Ammon's horn (tissue), 1 donor: ENCODE data around the gene UIMC1.
"Not testable (repeated sequence)": the region's sequence is repeated elsewhere in the genome, so short reads cannot be mapped to it uniquely, and the experiment has no call there.

ENCODE experiments used
- DNase-seq: peaks from one replicate; pipeline ENCODE4 v3.0.0-alpha.2; 2016; ENCODE audit warnings: low spot score

Gene UIMC1

DNA sequence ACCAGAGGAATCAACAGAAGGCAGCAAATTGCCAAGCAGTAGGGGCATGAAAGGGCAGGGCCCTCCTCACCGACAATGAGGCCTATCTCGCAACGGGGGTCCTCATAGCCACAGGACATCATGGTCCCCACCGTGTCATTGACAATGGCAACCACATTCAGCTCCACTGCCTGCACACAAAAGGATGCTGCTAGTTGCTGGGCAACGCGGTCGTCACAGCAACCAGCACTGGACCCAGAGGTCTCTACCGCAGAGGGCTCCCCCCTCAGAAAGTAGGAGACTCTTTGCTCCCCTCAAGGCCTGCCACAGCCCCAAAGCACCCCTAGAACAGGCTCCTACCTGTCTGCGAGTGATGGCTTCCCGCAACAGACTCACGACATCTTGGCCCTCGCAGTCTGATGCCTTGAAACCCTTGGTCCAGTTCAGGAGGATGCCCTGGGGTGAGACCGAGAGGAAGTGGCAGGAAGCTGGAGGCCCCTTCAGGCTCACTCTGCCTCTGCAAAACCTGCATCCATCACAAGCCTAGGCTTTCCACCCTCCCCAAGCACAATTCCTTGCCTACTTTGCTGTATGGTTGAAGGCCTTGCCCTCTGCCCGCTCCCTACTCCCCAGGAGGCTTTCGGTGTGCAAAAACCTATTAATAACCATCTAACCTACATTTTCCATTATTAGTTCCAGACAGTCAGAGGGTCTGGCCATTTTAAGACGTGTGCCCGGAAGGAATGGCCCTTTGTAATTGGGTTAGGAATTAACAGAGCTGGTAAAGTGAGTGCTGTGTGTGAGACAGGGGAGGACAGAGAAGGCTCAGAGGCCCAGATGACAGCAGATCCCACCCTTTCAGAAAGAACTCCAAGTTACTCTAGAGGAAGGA lies 122.6 kb downstream of the UIMC1 start:
- DNase-seq = no peak

- DNase-seq = no peak
Measured at GRCh38 chr5:176882567-176882903, 124.0 kb downstream of the UIMC1 start.

DNA sequence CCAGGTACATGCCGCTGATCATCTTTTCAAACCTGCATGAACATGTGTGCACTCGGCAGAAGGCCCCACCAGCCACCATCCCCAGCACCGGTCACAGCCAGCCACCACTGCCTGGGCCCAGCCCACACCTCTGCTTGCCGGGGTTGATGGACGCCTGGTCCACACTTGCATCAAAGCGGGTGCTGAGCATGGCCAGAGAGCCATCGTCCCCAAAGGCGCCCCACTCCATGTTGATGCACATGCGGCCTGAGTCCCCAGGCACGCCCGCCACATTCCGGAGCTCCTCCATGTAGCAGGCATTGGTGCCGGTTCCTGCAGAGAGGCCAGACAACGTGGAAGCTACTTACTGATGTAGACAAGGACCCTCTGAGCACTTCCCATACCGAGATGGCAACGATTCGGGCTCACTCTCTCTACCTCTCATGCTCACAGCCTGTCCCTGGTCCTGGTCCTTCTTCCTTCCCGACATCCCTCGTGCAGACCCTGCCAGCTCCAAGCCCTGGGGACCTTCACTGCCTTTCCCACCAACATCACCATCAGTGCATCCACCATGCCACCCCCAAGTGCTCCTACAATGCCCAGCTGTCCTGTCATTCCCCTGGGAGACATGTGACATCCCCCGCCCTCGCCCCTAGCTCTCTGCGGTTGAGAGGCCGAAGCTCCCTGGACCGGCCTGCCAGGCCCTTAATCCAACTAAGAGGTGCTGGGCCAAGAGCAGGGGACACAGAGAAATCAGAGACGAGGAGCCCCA lies 124.6 kb downstream of the UIMC1 start:
- DNase-seq = no peak

DNA sequence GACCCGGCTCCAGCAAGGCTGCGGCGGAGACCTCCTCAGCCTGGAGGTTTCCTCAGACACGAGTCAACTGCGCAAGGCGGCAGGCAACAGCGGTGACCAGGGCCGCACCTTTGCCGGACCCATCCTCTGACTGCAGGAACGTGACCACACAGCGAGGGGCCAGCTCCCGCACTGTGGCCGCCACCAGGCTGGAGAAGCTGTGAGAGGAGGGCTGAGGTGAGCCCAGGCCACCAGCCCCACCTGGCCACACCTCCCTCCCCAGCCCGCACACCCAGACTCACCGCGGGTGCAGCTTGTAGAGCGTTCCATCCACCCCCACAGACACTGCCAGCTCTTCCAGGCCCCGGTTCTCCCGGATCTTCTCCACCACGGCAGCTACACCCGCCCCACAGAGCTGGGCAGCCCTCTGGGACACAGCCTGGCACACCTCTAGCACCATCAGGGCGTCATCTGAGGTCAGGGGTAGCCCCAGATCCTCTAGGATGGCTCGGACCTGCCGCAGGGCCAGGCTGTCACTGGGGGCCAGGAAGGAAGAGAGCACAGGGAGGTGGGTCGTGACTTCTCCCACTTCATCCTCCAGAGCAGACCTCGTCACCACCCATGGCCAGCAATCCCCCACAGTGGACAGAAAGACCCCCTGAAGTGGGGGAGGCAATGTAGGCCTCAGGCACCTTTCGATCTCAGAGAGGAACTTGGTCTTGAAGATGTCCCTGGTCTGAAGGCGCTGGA lies 125.4 kb downstream of the UIMC1 start:
- DNase-seq = no peak

DNA sequence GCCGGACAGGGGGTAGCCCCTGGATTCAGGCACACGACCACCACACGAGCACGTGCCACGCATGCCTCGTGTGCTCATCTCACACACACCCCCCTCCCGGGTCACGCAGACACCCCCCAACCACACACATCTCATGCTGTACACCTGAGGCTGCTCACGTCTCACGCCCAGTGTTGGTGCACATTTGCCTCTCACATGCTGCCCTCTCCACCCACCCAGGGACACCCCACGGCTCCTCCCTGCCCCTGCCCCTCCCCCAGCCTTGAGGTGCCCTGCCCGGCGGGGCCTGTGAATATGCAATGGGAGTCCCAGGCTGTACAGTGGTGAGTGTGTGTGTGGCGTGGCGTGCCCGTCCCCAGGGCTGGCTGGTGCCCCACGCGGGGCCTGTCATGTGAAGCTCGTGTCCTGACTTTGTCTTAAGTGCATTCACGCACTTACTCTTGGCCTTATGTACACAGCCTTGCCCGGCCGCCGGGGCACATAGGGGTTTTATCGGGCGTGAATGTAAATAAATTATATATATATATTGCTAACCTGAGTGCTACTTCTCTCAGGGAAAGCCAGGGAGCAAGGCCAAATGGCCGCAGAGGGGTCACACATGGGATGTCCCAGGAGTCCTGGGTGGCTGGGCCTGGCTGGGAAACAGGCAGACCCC lies 126.1 kb downstream of the UIMC1 start:
- DNase-seq = no peak

DNA sequence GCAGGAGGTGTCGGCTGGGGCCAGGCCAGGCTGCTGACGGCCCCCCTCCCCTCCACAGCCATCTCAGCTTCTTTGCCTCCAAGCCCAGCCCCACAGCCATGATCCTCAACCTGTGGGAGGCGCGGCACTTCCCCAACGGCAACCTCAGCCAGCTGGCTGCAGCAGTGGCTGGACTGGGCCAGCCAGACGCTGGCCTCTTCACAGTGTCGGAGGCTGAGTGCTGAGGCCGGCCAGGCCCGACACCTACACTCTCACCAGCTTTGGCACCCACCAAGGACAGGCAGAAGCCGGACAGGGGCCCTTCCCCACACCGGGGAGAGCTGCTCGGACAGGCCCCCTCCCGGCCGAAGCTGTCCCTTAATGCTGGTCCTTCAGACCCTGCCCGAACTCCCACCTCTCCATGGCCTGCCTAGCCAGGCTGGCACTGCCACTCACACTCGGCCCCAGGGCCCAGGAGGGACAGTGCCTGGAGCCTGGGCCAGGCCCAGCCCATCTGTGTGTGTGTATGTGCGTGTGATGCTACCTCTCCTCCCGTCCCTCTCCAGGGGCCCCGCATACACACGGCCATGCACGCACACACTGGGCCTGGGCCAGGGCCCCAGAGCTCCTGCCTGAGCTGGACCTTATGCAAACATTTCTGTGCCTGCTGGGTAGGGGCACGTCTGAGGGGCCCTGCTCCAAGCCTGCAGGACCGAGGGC lies 126.8 kb downstream of the UIMC1 start:
- no peak for DNase-seq

DNA sequence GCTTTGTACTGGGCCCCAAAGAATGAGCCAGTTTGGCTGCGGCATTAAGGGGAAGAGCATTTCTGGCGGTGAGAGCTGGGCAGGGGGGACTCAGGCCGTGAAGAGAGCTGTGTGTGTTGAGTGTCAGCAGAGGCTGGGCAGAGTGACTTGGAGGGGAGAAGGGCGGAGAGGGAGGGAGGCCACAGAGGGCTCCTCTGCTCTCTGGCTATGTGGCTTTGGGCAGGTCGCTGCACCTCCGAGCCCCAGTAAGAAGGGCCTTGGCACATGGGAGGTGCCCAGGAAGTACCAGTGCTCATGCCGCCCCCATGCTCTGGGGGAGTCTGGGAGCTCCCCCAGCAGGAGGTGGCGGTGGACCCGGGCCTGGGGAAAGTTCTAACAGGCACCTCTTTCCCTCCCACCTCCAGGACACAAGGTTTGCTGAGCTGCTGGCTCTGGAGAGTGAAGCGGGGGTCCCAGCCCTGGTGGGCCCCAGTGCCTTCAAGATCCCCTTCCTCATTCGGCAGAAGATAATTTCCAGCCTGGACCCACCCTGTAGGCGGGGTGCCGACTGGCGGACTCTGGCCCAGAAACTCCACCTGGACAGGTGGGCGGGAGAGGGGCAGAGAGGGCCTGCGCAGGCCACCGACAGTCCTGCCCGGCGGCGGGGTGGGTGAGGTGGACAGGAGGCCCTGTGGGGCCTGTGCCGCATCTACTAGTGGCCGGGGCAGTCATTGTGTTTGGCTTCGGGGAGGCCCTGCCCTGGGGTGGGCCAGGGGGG lies 127.5 kb downstream of the UIMC1 start:
- no peak for DNase-seq

DNA sequence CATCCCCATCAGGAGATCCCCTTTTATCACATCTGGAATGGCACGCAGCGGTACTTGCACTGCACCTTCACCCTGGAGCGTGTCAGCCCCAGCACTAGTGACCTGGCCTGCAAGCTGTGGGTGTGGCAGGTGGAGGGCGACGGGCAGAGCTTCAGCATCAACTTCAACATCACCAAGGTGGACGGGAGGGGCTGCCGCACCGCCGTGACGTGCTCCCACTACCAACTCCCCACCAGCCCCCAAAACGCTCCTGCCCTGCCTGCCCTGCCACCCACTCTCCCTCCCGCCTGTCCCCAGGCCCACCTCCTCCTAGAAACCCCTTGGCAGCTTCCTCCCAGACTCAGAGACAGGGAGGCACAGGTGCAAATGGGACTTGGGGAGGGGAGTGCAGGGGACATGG lies 128.1 kb downstream of the UIMC1 start:
- DNase-seq = no peak

GRCh38 chr5:176877793-176878331 lies 128.7 kb downstream of the UIMC1 start:
- DNase-seq = no peak

GRCh38 chr5:176876506-176877431 lies 129.8 kb downstream of the UIMC1 start:
- DNase-seq = no peak

DNA sequence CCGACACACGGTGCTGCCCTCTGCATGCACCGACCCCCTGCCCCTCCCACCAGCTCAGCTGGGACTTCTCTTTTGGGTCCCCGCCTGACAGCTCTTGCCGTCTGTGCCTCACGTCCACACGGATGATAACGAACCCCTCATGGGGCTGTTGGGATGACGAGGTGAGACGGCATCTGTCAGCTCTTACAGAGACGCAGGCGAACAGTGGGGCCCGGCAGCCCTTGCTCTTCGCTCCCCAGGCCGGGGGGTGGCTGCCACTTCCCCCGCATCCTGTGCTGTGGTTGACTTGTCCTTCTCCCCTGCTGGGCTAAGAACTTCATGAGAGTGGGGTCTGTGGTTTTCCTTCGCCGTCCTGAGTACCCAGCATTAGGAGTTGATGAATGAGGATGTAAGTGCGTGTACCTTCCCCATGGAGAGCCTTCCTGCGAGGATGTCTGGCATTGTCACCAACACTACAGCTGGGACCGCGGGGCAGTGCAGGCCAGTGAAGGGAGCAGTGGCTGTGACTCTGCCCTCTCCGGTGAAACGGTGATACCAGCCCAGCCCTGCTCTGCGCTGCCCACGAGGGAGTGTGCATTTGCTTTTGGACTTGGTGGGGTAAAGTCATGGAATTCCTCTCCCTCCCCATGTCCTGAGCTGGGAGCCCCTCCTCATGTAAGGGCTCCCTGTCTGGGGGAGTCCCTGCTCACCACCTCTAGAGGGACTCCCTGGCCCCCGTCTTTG lies 130.6 kb downstream of the UIMC1 start:
- no peak for DNase-seq

GRCh38 chr5:176875014-176875550 lies 131.5 kb downstream of the UIMC1 start:
- DNase-seq = no peak

DNA sequence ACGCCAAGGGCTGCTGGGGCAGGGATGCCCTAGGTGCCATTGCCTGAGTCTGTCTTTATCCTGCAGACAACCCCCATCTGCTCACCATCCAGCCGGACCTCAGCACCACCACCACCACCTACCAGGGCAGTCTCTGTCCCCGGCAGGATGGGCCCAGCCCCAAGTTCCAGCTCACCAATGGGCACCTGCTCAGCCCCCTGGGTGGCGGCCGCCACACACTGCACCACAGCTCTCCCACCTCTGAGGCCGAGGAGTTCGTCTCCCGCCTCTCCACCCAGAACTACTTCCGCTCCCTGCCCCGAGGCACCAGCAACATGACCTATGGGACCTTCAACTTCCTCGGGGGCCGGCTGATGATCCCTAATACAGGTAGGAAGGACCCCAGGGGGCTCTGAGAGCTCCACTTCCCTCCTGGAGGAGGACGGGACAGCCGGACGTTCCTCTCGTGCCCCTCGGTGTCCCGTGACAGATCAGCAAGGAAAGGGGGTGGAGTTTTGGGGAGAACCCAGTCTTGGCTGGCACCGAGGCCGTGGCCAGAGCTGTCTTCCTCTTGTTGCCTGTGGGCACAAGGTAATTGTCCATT lies 132.3 kb downstream of the UIMC1 start:
- DNase-seq = no peak

GRCh38 chr5:176873541-176874172 lies 132.9 kb downstream of the UIMC1 start:
- DNase-seq = no peak

DNA sequence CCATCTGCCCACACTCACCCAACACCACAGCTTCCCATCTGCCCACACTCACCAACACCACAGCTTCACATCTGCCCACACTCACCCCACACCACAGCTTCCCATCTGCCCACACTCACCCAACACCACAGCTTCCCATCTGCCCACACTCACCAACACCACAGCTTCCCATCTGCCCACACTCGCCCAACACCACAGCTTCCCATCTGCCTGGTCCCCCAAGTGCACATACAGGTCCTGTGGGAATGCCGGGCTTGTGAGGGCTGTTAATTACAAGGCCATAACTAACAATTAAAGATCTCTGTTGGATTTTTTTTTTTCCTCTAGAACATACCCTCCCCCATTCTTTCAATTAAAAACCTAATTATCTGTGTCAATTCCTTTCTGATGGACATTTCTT lies 133.6 kb downstream of the UIMC1 start:
- DNase-seq = not testable (repeated sequence)

- DNase-seq = not testable (repeated sequence)
Measured at GRCh38 chr5:176872586-176872985, 134.0 kb downstream of the UIMC1 start.

- not testable (repeated sequence) for DNase-seq
Measured at GRCh38 chr5:176870644-176871043, 135.9 kb downstream of the UIMC1 start.
